K562 (cell line): ENCODE results near the gene ZDHHC18. TPM values are rescaled to one million over a fixed set of nuclear protein-coding genes. Genes with fewer than 3 reads are reported as not detected.

Experiments used
- ATF7 ChIP-seq: fragments of 450-650 bp; IDR thresholded peaks from 2 replicates; pipeline ENCODE4 v1.7.1; 2014; ENCODE audit warnings: mild to moderate bottlenecking, moderate library complexity
- CBX8 ChIP-seq: fragments of 200-600 bp; sonication (generic); IDR thresholded peaks from 2 replicates; pipeline ENCODE4 v1.6.1; 2012; ENCODE audit warnings: borderline replicate concordance, mixed run types, low read depth, mild to moderate bottlenecking, moderate library complexity, mixed read lengths, low read length, control low read depth, inconsistent platforms; ENCODE audit not compliant: poor library complexity, severe bottlenecking; ENCODE audit errors: extremely low read depth
- CHD4 ChIP-seq: fragments of 200-600 bp; sonication (generic); IDR thresholded peaks from 3 replicates; pipeline ENCODE4 v1.6.1; 2012; ENCODE audit warnings: low read depth, mild to moderate bottlenecking, mixed read lengths, low read length, inconsistent platforms; ENCODE audit not compliant: insufficient read depth, insufficient replicate concordance, poor library complexity, severe bottlenecking
- MAZ ChIP-seq, 2 experiments: fragments of 450-650 bp in 1 of 2; sonication (generic) in 1 of 2; formaldehyde crosslinking; IDR thresholded peaks in 1 of 2; conservative IDR thresholded peaks in 1 of 2; 2 replicates each; pipeline versions ENCODE4 v1.4.0 to v1.5.0; 2020; ENCODE audit warnings: mild to moderate bottlenecking in 1 of 2, missing genetic modification reagents in 1 of 2
- NRF1 ChIP-seq, 2 experiments: fragments of 450-650 bp; IDR thresholded peaks in 1 of 2; conservative IDR thresholded peaks in 1 of 2; 2 replicates each; pipeline ENCODE4 v1.6.1; 2014; ENCODE audit warnings: mild to moderate bottlenecking in 2 of 2
- RERE ChIP-seq: sonication (generic); formaldehyde crosslinking; IDR thresholded peaks from 2 replicates; pipeline ENCODE4 v1.8.0; 2023; ENCODE audit warnings: missing genetic modification reagents, mild to moderate bottlenecking, borderline replicate concordance
- SPI1 ChIP-seq: IDR thresholded peaks from 2 replicates; pipeline ENCODE4 v1.6.1; 2011; ENCODE audit warnings: low read depth, low read length, control low read depth, borderline replicate concordance
- ZFP1 ChIP-seq: fragments of 450-650 bp; formaldehyde crosslinking; IDR thresholded peaks from 2 replicates; pipeline ENCODE4 v1.4.0; 2020; ENCODE audit warnings: mild to moderate bottlenecking, mixed read lengths
- ZNF263 ChIP-seq: sonication (generic); formaldehyde crosslinking; IDR thresholded peaks from 2 replicates; pipeline ENCODE4 v1.8.0; 2022; ENCODE audit warnings: mild to moderate bottlenecking, missing genetic modification reagents, borderline replicate concordance
- ZNF354B ChIP-seq: fragments of 250-450 bp; sonication (Bioruptor Pico); IDR thresholded peaks from 2 replicates; pipeline ENCODE4 v1.4.0; 2020
- ZNF551 ChIP-seq: fragments of 250-450 bp; sonication (Bioruptor Pico); IDR thresholded peaks from 2 replicates; pipeline ENCODE4 v1.5.0; 2021; ENCODE audit warnings: mild to moderate bottlenecking, moderate library complexity
- polyA plus RNA-seq, 8 experiments: library from polyadenylated mRNA; depleted of rRNA in 4 of 8; stranded (reverse) in 5 of 8; unstranded in 3 of 8; fragments of >200 nt; fragmentation: Nextera tagmentation in 2 of 8; fragmentation: Illumina TruSeq in 1 of 8; extraction: Ambion mirVana in 2 of 8; extraction: Trizol in 1 of 8; gene quantifications; 2 replicates each; pipeline versions ENCODE4 v1.2.1 to v1.2.3, GENCODE V29; 2011 to 2014; ENCODE audit warnings: inconsistent platforms in 1 of 8, missing spikeins in 1 of 8
- total RNA-seq, 7 experiments: library from RNA; depleted of rRNA in 6 of 7; stranded (reverse); fragments of >200 nt in 6 of 7; fragmentation: Illumina TruSeq in 2 of 7; extraction: Trizol in 2 of 7; gene quantifications; 2 replicates each; pipeline versions ENCODE4 v1.2.1 to v1.2.3, GENCODE V29; 2011 to 2021; ENCODE audit warnings: low replicate concordance in 1 of 7
- TF ChIP-seq, protein P1 (sequence below): fragments of 450-650 bp; IDR thresholded peaks from 2 replicates; pipeline ENCODE4 v1.6.1; 2016; ENCODE audit warnings: missing biosample characterization, missing genetic modification characterization
- TF ChIP-seq, protein P2 (sequence below): sonication (generic); formaldehyde crosslinking; IDR thresholded peaks from 2 replicates; pipeline ENCODE4 v1.8.0; 2022; ENCODE audit warnings: mild to moderate bottlenecking, missing genetic modification reagents, borderline replicate concordance
- TF ChIP-seq, protein P3 (sequence below): fragments of 250-450 bp; sonication (Bioruptor Pico); IDR thresholded peaks from 2 replicates; pipeline ENCODE4 v1.5.0; 2021; ENCODE audit warnings: mild to moderate bottlenecking, borderline replicate concordance

Gene ZDHHC18
- total and polyA plus RNA-seq, 9 of the 15 experiments (the other 6 are each of a cell fraction or from before 2014, with no cell fraction given): 0.42 to 35.6 (median 15.8) TPM

GRCh38 chr1:26784023-26784871 lies 42.2 kb upstream of the ZDHHC18 start (continued):
- TF ChIP-seq CHD4: no peak
- TF ChIP-seq ZFP1: 0 out of 2 replicates have a peak, but pooled peaks have one; percentile 10
- TF ChIP-seq ZNF354B (CRISPR knock-in tag): no peak
- no peak for TF ChIP-seq CBX8
- TF ChIP-seq ATF7: peak; percentile 73; the same call in 1 of the 2 replicates
- TF ChIP-seq MAZ (CRISPR knock-in tag; conservative IDR thresholded peaks at IDR 0.05 in 1 of 2, IDR thresholded peaks at IDR 0.05 in 1 of 2): peak; percentile 18 to 75; a peak in 2 of 4 replicates
- no peak for TF ChIP-seq ZNF263 (CRISPR knock-in tag)
- peak; percentile 13 to 39; a peak in 3 of 4 replicates for TF ChIP-seq NRF1 (conservative IDR thresholded peaks at IDR 0.05 in 1 of 2, IDR thresholded peaks at IDR 0.05 in 1 of 2)
- TF ChIP-seq RERE (CRISPR knock-in tag): no peak
- TF ChIP-seq, protein P1, sequence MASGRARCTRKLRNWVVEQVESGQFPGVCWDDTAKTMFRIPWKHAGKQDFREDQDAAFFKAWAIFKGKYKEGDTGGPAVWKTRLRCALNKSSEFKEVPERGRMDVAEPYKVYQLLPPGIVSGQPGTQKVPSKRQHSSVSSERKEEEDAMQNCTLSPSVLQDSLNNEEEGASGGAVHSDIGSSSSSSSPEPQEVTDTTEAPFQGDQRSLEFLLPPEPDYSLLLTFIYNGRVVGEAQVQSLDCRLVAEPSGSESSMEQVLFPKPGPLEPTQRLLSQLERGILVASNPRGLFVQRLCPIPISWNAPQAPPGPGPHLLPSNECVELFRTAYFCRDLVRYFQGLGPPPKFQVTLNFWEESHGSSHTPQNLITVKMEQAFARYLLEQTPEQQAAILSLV (tag): no peak
- TF ChIP-seq, protein P2, sequence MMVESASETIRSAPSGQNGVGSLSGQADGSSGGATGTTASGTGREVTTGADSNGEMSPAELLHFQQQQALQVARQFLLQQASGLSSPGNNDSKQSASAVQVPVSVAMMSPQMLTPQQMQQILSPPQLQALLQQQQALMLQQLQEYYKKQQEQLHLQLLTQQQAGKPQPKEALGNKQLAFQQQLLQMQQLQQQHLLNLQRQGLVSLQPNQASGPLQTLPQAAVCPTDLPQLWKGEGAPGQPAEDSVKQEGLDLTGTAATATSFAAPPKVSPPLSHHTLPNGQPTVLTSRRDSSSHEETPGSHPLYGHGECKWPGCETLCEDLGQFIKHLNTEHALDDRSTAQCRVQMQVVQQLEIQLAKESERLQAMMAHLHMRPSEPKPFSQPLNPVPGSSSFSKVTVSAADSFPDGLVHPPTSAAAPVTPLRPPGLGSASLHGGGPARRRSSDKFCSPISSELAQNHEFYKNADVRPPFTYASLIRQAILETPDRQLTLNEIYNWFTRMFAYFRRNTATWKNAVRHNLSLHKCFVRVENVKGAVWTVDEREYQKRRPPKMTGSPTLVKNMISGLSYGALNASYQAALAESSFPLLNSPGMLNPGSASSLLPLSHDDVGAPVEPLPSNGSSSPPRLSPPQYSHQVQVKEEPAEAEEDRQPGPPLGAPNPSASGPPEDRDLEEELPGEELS (CRISPR knock-in tag): no peak
- 0 out of 2 replicates have a peak, but pooled peaks have one; percentile 55 for TF ChIP-seq ZNF551 (CRISPR knock-in tag)
- TF ChIP-seq, protein P3, sequence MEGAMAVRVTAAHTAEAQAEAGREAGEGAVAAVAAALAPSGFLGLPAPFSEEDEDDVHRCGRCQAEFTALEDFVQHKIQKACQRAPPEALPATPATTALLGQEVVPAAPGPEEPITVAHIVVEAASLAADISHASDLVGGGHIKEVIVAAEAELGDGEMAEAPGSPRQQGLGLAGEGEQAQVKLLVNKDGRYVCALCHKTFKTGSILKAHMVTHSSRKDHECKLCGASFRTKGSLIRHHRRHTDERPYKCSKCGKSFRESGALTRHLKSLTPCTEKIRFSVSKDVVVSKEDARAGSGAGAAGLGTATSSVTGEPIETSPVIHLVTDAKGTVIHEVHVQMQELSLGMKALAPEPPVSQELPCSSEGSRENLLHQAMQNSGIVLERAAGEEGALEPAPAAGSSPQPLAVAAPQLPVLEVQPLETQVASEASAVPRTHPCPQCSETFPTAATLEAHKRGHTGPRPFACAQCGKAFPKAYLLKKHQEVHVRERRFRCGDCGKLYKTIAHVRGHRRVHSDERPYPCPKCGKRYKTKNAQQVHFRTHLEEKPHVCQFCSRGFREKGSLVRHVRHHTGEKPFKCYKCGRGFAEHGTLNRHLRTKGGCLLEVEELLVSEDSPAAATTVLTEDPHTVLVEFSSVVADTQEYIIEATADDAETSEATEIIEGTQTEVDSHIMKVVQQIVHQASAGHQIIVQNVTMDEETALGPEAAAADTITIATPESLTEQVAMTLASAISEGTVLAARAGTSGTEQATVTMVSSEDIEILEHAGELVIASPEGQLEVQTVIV (CRISPR knock-in tag): no peak
- TF ChIP-seq SPI1: no peak
